Gastrocnemius medialis (tissue), 4 donors: ENCODE measurements around the gene MTHFSD.

ENCODE experiments used
- POLR2A ChIP-seq, 2 donors: fragments of 450-650 bp; IDR thresholded peaks; one replicate each; pipeline ENCODE4 v1.6.1; 2017; ENCODE audit warnings: antibody characterized with exemption in 2 of 2, mild to moderate bottlenecking in 2 of 2, moderate library complexity in 2 of 2
- TF ChIP-seq, protein P1 (sequence below), 5 experiments: fragments of 450-650 bp in 3 of 5; fragments of 200-600 bp in 2 of 5; sonication (generic) in 2 of 5; IDR thresholded peaks in 4 of 5; conservative IDR thresholded peaks in 1 of 5; 1 replicate in 4 of 5; 2 replicates in 1 of 5; pipeline ENCODE4 v1.5.1; 2016 to 2019; ENCODE audit warnings: antibody characterized with exemption in 5 of 5, mild to moderate bottlenecking in 3 of 5, moderate library complexity in 3 of 5

DNA sequence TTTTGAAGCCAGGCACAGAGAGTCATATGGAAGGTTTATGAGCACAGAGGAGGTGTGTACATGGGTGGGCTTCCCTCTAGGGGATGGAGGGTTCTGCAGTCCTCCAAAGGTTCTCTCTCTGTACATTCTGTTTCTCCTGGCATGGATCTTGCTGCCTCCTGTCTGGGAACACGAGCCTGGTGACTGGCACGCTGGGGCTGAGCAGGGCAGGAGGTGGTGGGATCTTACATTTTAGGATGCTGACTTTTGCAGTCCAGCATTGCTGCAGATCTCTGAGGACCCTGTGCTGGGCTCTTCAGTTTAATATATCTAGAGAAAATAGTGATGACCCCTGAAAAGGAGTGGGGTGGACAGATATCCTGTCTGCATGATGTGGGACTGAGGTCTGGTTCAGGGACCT lies 46.3 kb upstream of the MTHFSD start:
- TF ChIP-seq, protein P1, sequence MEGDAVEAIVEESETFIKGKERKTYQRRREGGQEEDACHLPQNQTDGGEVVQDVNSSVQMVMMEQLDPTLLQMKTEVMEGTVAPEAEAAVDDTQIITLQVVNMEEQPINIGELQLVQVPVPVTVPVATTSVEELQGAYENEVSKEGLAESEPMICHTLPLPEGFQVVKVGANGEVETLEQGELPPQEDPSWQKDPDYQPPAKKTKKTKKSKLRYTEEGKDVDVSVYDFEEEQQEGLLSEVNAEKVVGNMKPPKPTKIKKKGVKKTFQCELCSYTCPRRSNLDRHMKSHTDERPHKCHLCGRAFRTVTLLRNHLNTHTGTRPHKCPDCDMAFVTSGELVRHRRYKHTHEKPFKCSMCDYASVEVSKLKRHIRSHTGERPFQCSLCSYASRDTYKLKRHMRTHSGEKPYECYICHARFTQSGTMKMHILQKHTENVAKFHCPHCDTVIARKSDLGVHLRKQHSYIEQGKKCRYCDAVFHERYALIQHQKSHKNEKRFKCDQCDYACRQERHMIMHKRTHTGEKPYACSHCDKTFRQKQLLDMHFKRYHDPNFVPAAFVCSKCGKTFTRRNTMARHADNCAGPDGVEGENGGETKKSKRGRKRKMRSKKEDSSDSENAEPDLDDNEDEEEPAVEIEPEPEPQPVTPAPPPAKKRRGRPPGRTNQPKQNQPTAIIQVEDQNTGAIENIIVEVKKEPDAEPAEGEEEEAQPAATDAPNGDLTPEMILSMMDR (IDR thresholded peaks at IDR 0.05 in 4 of 5, conservative IDR thresholded peaks at IDR 0.05 in 1 of 5), result no peak
- TF ChIP-seq POLR2A (IDR thresholded peaks at IDR 0.05), result no peak
